Stomach smooth muscle (tissue), 2 donors: ENCODE data around the gene C10orf95.
A peak's percentile ranks its signal among the peaks of the same experiment; 100 is the strongest.

Source experiments
- H3K27ac ChIP-seq: one replicate; pipeline ENCODE4 v1.7.0; 2013; ENCODE audit warnings: mild to moderate bottlenecking, low read length, inconsistent platforms
- H3K27me3 ChIP-seq, 2 donors: one replicate each; pipeline ENCODE4 v1.7.0; 2013; ENCODE audit warnings: low read length in 2 of 2; ENCODE audit not compliant: insufficient read depth in 2 of 2, control insufficient read depth in 1 of 2
- H3K36me3 ChIP-seq, 2 donors: one replicate each; pipeline ENCODE4 v1.7.0; 2013; ENCODE audit warnings: low read length in 2 of 2; ENCODE audit not compliant: control insufficient read depth in 2 of 2, insufficient read depth in 2 of 2
- H3K4me1 ChIP-seq: one replicate; pipeline ENCODE4 v1.7.0; 2013; ENCODE audit warnings: low read length; ENCODE audit not compliant: control insufficient read depth, insufficient read depth
- H3K4me3 ChIP-seq, 2 donors: one replicate each; pipeline ENCODE4 v1.7.0; 2013; ENCODE audit warnings: low read length in 2 of 2
- H3K9ac ChIP-seq, 2 donors: one replicate each; pipeline ENCODE4 v1.7.0; 2013; ENCODE audit warnings: low read length in 2 of 2, mild to moderate bottlenecking in 1 of 2
- H3K9me3 ChIP-seq, 2 donors: one replicate each; pipeline ENCODE4 v1.7.0; 2013; ENCODE audit warnings: low read length in 2 of 2; ENCODE audit not compliant: control insufficient read depth in 2 of 2
- donor health status: healthy.
- donor health status: Pancreatic carcinoma.

Gene C10orf95

DNA sequence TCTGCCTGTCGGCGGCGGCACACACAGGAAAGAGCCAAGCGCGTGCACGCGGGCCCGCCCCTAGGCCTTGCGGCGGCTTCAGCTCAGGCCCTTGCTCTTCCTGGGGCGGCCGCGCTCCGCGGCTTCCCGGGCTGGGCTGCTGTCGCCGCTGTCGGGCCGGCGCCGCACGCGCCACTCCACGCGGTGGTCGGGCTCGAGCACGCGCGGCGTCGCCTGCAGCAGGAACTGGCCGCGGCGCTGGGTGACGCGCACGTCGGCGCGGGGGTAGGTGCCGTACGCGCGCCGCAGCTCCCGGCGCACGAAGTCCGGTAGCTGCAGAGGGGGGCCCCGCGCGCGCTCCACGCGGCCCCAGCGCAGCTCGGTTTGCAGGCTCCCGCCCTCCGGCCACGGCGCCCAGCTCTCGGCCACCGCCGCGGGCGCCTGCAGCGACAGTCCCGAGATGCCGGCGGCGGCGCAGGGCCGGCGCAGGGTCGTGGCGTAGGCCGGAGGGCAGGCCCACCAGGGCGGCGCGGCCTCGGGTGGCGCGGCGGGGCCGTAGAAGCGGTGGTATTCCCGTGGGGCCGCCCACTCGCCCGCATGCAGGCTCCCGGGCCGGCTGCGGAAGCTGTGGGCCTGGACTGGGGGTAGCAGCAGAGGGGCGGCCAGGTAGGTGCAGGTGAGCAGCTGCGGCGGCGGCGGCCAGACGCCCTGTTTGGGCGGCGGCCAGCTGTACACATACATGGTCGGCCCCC is 804 bp downstream of the C10orf95 start:
- H3K36me3 ChIP-seq: no peaks in the 10 kb centered on the region
- H3K9me3 ChIP-seq: no peaks in the 10 kb centered on the region
- peaks cover 13% of the 10 kb centered on the region for H3K4me1 ChIP-seq
- peak overlapping the region; percentile 87 to 95 for H3K4me3 ChIP-seq
- no peaks in the 10 kb centered on the region for H3K27me3 ChIP-seq
- peak overlapping the region; percentile 79 to 83 for H3K9ac ChIP-seq
- peak overlapping the region; percentile 60 for H3K27ac ChIP-seq

DNA sequence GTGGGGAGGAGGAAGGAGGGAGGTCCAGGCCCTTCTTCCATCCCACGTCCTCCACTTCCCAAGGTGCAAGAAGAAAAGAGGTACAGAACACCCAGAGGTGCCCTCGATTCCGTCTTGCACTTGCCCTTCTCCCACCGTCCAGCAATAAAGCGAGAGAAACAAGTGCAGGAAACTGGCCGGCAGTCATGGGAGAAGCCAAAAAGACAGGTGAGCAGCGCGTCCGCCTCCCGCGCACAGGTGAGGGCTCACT is 1.3 kb downstream of the C10orf95 start:
- Histone ChIP-seq H3K4me1 (peaks cover 13% of the 10 kb centered on the region), H3K36me3 (no peaks in the 10 kb centered on the region), H3K4me3 (peak overlapping the region; percentile 87 to 95), H3K9ac (peak overlapping the region; percentile 79 to 83), H3K27ac (no peak overlapping the region), H3K27me3 (no peaks in the 10 kb centered on the region), H3K9me3 (no peaks in the 10 kb centered on the region)

DNA sequence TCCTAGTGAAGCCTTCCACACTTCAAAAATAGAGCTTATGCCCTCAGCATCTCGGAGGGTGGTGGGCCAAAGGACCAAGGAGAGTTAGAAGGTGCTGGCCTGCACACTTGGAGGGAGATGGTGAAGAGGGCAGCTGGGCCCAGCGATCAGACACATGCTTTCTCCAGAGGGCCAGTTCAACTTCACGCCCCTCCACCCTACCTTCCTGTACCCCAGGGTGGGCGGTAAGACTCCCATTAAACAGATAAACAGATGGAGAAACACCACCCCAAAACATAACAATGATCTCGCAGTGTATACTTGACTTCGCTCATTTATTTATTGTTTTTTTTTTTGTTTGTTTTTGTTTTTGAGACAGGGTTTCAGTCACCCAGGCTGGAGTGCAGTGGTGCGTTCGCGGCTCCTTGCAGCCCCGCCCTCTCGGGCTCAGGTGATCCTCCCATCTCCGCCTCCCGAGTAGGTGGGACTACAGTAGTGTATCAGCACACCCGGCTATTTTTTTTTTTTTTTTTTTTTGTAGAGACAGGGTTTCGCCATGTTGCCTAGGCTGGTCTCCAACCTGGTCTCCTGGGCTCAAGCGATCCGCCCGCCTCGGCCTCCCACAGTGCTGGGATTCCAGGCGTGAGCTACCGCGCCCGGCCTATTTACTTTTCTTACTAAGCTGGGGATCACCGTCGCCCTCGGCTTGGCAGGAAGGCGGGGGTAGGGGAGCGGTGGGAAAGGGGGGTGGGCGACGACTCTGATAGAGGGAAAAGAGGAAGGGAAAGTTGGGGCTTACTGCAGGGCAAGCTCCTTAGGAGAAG is 1.8 kb downstream of the C10orf95 start:
- no peaks in the 10 kb centered on the region for H3K9me3 ChIP-seq
- H3K9ac ChIP-seq: peak overlapping the region; percentile 79 to 83

GRCh38 chr10:102444851-102445250 is 6.5 kb downstream of the C10orf95 start:
- H3K36me3 ChIP-seq: no peaks in the 10 kb centered on the region
- no peaks in the 10 kb centered on the region for H3K9me3 ChIP-seq
- H3K27me3 ChIP-seq: no peaks in the 10 kb centered on the region
- no peak overlapping the region for H3K4me3 ChIP-seq
- H3K27ac ChIP-seq: no peak overlapping the region
- H3K4me1 ChIP-seq: no peaks in the 10 kb centered on the region
- H3K9ac ChIP-seq: no peak overlapping the region

More for the DNA sequence above, 1.8 kb downstream of the C10orf95 start:
- Histone ChIP-seq H3K27me3 (no peaks in the 10 kb centered on the region), H3K27ac (no peak overlapping the region), H3K4me1 (peaks cover 13% of the 10 kb centered on the region), H3K4me3 (peak overlapping the region; percentile 87 to 95), H3K36me3 (no peaks in the 10 kb centered on the region)

GRCh38 chr10:102438374-102438773 is 13.0 kb downstream of the C10orf95 start:
- Histone ChIP-seq H3K27ac (no peak overlapping the region), H3K4me1 (peaks cover 2% of the 10 kb centered on the region), H3K9ac (no peak overlapping the region), H3K9me3 (no peaks in the 10 kb centered on the region), H3K27me3 (peaks cover 14% of the 10 kb centered on the region in 2 donors), H3K36me3 (no peaks in the 10 kb centered on the region), H3K4me3 (no peak overlapping the region)

DNA sequence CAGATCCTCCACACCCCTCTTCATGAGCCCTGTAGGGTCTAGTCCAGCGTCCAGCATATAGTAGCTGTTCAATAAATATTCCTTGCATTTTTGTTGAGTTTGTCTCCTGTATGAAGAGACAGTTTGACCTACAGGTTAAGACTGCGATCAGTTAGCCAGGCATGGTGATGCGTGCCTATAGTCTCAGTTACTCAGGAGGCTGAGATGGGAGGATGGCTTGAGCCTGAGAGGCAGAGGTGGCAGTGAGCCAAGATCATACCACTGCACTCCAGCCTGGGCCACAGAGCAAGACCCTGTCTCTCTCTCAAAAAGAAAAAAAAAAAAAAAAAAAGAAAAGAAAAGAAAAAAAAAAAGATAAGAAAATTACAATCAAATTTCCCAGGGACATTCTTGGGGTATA is 13.8 kb downstream of the C10orf95 start:
- Histone ChIP-seq H3K4me3 (no peak overlapping the region), H3K4me1 (peaks cover 2% of the 10 kb centered on the region), H3K36me3 (no peaks in the 10 kb centered on the region)

DNA sequence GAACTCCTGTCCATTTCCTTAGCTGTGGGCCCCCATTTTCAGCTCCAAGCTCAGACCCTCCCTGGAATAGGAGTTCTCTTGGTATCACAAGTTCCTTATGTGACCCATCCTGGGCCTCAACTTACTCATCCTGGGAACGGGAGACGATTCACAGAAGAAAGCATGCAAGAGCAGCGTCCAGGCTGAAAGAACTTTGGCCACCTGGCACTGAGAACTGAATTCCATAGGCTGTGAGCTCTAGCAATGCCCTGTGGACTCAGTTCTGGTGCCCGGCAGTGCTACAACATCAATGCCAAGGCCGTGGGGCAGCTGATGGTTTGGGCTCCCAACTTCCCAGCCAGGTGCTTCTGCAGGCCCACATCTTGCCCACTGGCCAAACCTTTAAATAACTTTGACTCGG is 15.0 kb downstream of the C10orf95 start:
- H3K27ac ChIP-seq: no peak overlapping the region
- H3K27me3 ChIP-seq: peaks cover 14% of the 10 kb centered on the region in 2 donors
- no peak overlapping the region for H3K4me3 ChIP-seq

More for the DNA sequence above, 13.8 kb downstream of the C10orf95 start:
- Histone ChIP-seq H3K9ac (no peak overlapping the region), H3K9me3 (no peaks in the 10 kb centered on the region), H3K27ac (no peak overlapping the region), H3K27me3 (peaks cover 14% of the 10 kb centered on the region in 2 donors)

GRCh38 chr10:102435529-102436233 is 15.7 kb downstream of the C10orf95 start:
- Histone ChIP-seq H3K27ac (no peak overlapping the region), H3K4me3 (peak overlapping the region in 1 of 2 donors; percentile 29), H3K36me3 (no peaks in the 10 kb centered on the region)

More for the DNA sequence above, 15.0 kb downstream of the C10orf95 start:
- no peaks in the 10 kb centered on the region for H3K36me3 ChIP-seq
- H3K9me3 ChIP-seq: no peaks in the 10 kb centered on the region
- H3K4me1 ChIP-seq: peaks cover 11% of the 10 kb centered on the region
- H3K9ac ChIP-seq: no peak overlapping the region

DNA sequence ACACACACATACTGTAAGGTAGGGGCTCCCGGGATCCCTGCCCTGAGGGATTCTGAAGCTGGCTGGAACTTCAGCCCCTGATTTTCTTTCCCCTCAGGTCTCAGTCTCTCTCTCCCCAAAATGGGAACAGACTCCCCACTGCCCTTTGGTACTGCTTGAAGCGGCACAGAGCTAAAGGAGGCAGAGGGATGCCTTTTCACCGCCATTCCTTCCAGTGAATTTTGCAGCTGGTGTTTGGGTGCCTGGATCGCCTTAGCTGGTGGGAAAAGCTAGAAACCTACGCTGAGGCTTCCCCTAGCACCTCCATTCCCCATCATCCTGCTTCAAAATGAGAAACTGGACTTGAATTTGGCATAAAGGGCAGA is 16.2 kb downstream of the C10orf95 start:
- H3K9ac ChIP-seq: no peak overlapping the region
- no peak overlapping the region for H3K4me3 ChIP-seq
- H3K4me1 ChIP-seq: peaks cover 12% of the 10 kb centered on the region
- no peak overlapping the region for H3K27ac ChIP-seq
- H3K27me3 ChIP-seq: peaks cover 14% of the 10 kb centered on the region in 2 donors
- H3K9me3 ChIP-seq: no peaks in the 10 kb centered on the region
- H3K36me3 ChIP-seq: no peaks in the 10 kb centered on the region

More at GRCh38 chr10:102435529-102436233, 15.7 kb downstream of the C10orf95 start:
- Histone ChIP-seq H3K4me1 (peaks cover 12% of the 10 kb centered on the region), H3K9me3 (no peaks in the 10 kb centered on the region), H3K9ac (no peak overlapping the region), H3K27me3 (peaks cover 14% of the 10 kb centered on the region in 2 donors)

GRCh38 chr10:102434394-102435132 is 16.8 kb downstream of the C10orf95 start:
- Histone ChIP-seq H3K27ac (no peak overlapping the region), H3K27me3 (peaks cover 14% of the 10 kb centered on the region in 2 donors), H3K4me3 (no peak overlapping the region), H3K36me3 (no peaks in the 10 kb centered on the region), H3K4me1 (peaks cover 12% of the 10 kb centered on the region), H3K9me3 (no peaks in the 10 kb centered on the region), H3K9ac (no peak overlapping the region)
